Measurements from ENCODE around the gene ACOT9.
A peak's percentile ranks its signal among the peaks of the same experiment; 100 is the strongest.
"Not testable (repeated sequence)": the region's sequence is repeated elsewhere in the genome, so short reads cannot be mapped to it uniquely, and the experiment has no call there.

Gene ACOT9

GRCh38 chrX:23765449-23765848, 22.4 kb upstream of the ACOT9 start:
- DNase-seq = no peak

DNA sequence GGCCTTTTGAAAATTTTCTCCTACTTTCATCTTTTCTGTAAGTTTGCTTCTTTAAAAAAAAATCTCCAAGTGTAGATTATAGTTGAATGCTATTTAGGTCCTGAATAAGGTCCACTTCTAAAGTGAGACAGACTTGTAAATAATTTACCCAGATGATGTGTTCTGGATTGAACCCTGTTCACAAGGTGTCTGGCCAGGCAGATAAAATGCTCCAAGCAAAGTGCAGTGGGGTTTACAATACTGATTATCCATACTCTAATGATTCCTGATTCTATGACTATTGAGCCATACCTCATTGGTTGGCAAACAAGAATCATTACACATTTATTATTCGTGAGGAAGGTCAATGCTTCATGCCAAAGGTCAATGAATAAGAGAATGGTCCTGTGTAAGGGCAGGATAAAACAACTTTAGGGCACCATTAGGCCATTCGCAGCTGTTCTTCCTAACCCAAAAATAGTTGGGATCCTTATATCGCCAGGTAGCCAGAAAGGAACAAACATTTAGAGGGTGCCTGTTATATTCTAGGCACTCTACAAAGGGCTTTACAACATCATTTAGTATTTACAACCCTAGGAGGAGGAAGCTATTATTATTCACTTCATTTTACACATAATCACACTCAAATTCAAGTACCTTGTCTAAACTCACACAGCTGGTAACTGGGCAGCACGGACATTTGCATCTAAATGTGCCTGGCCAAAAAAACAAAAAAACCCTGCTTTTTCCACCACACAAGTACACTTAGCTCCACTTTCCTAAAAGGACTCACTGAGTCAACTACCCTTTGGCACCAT, 21.3 kb upstream of the ACOT9 start:
- no peak for DNase-seq

- no peak for DNase-seq
Observed at GRCh38 chrX:23759821-23760220, 16.7 kb upstream of the ACOT9 start.

DNA sequence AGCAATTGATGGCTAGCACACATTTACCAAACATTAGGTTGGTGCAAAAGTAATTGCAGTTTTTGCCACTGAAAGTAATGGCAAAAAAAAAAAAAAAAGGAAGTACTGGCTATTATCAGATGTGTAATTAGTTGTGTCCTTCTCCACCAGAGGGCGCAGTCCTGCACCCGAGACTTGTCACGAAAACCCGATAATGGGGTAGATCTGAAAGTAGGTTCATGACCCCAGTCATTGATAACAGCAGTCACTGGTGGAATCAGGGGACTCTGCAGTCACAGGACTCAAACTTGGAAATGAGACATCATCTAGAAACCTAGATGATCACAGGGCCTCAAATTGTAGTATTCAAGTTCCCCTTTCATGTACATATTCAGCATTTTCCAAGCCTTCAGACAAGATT, 13.1 kb upstream of the ACOT9 start:
- peak; percentile 59 for DNase-seq

GRCh38 chrX:23754664-23755063, 11.6 kb upstream of the ACOT9 start:
- DNase-seq = no peak

GRCh38 chrX:23752740-23753415, 9.8 kb upstream of the ACOT9 start:
- DNase-seq = no peak

DNA sequence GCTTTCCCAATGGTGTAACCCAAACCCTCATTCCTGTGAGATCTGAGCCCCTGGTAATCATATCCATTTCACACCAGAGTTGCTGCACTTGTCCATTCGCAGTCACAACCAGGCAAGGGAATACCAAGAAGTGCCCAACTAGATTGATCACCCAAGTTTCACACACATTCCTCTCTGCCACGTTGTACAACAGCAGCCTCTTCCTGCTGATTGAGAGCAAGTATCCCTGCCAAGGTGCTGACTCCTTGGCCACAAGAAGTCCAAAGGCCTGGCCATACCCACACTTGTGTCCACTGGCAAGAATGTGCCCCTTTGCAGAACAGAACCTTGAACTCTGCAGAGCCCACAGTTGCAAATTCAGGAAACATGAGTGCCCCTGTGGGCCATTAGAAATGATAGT, 6.5 kb upstream of the ACOT9 start:
- DNase-seq = no peak

DNA sequence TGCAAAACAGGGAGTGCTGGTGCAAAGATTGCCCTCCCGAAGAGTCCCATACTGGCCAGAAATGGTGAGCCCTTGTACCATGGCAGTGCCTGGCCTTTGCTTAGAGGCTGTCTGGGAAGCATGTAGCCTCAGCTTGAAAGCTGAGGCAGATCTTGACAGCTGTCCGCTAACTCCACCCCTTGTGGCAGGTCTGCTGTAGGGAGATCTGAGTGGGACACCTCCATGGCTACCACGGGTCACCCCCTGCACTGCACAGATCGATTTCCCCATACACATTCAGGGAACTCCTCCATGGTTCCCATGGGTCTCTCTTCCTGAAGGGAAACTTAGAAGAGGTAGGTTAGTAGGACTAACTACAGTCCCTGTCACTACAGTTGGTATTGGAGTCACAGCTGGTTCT, 6.1 kb upstream of the ACOT9 start:
- no peak for DNase-seq

DNA sequence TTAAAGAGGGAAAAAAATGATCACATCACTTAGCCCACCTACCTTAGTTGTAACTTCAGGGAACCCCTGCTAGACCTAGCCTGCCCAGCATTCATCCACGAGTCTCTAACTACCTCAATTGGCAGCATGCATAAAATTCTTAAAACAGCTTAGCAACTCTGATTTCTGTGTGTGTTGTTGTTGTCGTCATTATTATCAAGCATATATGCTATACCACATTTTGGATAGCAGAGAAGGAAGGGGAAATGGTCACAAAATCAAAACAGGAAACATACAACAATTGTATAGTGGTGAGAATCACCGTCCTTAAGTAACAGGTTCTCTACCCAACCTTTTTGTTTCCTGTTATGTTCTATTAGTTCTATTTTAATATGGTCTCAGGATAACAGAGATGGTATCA, 2.7 kb upstream of the ACOT9 start:
- DNase-seq = no peak

DNA sequence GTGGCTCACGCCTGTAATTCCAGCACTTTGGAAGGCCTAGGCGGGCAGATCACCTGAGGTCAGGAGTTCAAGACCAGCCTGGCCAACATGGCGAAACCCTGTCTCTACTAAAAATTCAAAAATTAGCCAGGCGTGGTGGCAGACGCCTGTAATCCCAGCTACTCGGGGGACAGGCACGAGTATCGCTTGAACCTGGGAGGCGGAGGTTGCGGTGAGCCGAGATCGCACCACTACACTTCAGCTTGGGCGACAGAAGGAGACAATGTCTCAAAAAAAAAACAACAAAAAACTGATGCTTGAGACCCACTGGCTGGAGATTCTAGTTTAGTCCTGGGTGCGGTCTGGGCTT, 521 bp upstream of the ACOT9 start:
- not testable (repeated sequence) for DNase-seq

- DNase-seq = no peak
Observed at GRCh38 chrX:23742174-23742696, 841 bp downstream of the ACOT9 start.

GRCh38 chrX:23737413-23737812, 5.7 kb downstream of the ACOT9 start:
- DNase-seq = no peak

DNA sequence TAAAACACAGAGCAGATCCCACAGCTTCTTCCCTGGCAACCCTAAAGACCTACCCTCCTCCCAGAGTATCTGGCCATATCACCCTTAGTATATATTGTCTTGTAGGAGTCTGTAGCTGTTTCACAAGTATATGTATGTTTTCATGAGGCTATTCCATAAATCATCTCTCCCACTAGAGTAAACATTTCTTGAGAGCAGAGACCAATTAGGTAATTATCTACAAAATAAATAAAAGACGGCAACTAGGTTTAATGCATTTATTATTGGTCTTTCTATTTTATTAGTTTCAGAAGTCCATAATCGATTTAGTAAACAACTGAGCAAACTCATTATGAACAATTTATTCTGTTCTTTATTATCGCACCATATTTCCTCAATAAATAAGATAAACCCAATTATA, 7.0 kb downstream of the ACOT9 start:
- no peak for DNase-seq

DNA sequence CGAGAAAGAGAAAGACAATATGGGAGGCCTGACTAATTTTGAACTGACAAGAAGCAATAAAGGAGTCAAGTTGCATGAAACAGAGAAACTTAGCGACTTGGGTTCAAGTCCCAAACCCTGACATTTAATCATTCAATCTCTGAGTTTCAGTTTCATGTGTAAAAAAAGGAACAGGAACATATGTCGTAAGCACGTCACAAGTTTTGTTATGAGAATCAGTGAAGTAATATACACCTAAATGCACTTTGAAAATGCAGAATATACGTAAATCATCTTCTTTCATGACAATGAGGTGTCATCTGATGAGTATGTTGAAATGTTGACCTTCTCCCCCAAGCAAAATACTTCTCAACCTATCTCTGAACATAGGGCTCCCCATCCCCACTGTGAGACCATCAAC, 10.4 kb downstream of the ACOT9 start:
- no peak for DNase-seq

GRCh38 chrX:23731951-23732350, 11.1 kb downstream of the ACOT9 start:
- DNase-seq = no peak

GRCh38 chrX:23729214-23729613, 13.9 kb downstream of the ACOT9 start:
- no peak for DNase-seq

DNA sequence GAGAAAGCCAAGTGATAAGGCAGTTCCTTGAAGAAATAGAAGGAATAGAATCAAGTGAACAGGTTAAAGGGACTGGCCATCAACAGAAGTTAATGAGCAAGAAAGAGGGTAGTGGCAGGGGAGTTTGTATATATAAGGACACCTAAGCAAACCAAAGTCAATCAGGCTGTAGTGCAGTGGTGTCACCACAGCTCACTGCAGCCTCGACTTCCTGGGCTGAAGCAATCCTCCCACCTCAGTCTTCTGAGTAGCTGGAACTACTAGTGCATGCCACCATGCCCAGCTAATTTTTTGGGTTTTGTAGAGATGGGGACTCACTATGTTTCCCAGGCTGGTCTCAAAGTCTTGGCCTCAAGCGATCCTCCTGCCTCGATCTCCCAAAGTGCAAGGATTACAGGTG, 15.9 kb downstream of the ACOT9 start:
- no peak for DNase-seq

GRCh38 chrX:23726191-23726590, 16.9 kb downstream of the ACOT9 start:
- no peak for DNase-seq

DNA sequence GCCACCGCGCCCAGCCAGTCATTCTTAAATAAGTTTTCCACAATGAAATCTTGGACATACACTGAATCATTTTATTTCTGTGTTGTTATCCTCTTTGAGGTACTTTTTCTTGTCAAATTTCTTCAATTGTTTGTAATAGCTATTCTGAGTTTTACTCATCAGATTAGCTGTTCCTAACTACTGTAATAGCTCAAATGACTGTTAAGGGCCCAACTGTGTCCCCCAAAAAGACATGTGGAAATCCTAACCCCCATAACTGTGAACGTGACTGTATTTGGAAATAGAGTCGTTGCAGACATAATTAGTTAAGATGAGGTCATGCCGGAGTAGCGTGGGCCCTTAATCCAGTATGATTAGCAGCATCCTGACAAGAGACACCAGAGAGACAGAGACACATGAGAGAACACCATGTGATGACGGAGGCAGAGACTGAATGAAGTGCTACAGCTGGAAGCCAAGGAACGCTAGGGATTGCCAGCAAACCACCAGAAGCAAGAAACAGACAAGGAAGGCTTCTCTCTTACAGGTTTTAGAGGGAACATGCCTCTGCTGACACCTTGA, 22.9 kb downstream of the ACOT9 start:
- no peak for DNase-seq

- no peak for DNase-seq
Observed at GRCh38 chrX:23705235-23705634, 37.8 kb downstream of the ACOT9 start.

DNA sequence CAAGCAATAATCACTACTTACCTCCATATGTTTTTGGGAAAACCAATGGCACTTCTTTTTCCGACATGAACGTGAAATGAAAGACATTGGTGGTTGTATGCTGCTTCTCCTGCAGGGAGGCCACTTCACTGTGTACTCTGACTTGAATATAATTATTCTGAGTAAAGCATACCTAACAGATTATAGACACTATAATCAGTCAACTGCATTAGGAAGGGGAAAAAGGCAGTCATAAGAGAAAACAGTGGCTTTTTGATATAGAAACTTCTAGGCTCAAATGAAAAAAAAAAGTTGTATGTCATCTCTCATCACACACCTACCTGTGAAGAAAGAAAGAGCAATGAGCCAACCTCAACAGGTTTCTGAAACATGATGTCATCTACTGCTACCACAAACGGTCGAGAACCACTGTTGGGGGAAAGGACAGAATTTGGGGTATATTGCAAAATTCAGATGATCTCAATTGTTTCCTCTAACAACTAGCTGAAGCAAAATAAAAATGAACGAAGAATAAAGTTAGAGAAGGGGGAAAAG, 38.3 kb downstream of the ACOT9 start:
- no peak for DNase-seq

GRCh38 chrX:23699636-23700194, 43.4 kb downstream of the ACOT9 start:
- DNase-seq = no peak

DNA sequence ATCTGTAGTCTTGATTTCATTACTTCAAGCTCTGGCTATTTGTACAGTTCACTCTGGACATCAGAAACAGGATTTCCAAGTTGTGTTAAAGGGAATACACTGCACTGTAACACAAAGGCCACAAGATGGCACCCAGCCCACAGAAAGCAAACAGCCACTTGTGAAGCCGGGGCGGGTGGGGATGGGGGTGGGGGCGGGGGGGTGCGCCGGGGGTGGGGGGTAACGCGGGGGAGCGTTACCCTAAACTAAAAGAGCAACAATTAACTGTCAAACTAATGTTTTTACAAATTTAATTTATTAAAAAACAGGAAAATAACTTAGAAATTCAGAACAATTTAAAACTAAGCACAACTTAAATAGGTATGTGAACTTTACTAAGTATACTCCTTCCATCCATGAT, 48.5 kb downstream of the ACOT9 start:
- DNase-seq = no peak

DNA sequence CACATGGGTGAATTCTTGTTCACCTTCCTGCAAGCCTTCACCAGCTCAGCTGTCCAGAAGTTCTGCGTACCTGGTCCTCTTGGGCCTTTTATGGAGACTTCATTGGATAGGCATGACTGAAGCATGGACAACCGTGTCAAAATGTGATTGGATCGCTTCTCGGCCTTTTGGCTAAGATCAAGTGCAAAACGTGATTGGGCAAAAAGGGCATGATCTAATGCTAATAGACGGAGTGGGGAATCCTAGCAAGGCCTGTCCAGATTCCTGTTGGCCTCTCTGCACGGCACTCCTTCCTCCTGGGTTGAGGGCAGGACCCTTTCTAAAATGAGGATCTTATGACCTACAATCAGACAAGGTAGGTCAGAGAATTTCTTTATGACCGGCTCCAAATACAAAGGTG, 50.9 kb downstream of the ACOT9 start:
- no peak for DNase-seq

All from activated CD4-positive, CD25-positive, alpha-beta regulatory T cell treated with anti-CD3 and anti-CD28 coated beads, Interleukin-2, amount 50 U/mL, for 72 hours (primary cell).